ENCODE data around the gene UBR1. TPM values are rescaled to one million over a fixed set of nuclear protein-coding genes. Genes with fewer than 3 reads are reported as not detected.
"Not testable (repeated sequence)": the region's sequence is repeated elsewhere in the genome, so short reads cannot be mapped to it uniquely, and the experiment has no call there.

Gene UBR1
- 13.2 TPM for total RNA-seq

DNA sequence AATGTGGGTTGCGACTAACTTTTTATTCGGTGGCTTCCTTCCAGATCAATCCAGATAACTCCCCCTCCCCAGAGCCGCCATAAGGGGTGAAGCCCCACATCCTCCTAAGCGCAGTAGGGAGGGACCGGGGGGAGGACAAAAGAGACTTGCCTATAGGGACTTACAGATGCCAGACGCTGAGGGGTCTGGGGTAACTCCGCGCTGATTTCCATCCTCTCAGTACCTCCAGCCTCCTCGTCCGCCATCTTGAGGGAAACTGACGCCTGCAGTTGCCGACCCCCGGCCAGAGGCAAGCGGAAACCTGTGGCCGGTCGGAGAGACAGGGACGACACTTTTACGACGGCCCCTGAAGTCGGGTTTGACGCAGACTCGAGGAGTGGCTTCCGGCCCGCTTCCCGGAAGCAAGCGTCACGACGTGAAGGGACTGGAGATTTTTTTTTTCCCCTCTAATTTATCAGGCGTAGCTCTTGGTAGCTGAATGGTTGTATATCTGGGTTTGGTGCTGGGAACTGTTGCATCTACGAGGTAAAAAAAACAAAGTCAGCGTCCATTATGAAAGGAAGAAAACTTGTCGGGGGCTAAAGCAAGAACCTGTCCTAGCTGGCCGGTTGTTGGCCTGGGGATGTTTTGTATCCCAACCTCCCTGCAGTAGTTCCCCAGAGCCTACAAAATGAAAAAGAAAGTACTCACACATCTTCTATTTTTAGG is at the start of gene UBR1:
Gene UBR1, minus strand, starts transcription at position 261 of the 708 bp plus-strand sequence. Its CDS starts 16 bp downstream, at position 245.
- peak; percentile 74 to 97 (median 94) for DNase-seq (ENCODE audit: low read depth in 2 of 3, low spot score in 2 of 3)

DNA sequence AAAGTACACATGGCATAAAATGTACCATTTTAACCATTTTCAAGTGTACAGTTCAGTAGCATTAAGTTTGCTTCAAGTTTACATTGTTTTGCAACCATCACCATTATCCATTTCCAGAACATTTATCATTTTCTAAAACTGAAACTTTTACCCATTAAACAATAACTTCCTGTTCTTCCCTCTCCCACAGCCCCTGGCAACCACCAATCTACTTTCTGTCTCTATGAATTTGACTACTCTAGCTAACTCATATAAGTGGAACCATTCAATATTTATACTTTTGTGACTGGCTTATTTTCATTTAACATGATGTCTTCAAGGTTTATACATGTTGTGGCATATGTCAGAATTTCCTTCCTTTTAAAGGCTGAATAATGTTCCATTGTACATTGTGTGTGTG is 47.4 kb upstream of the UBR1 start:
- no peak for DNase-seq (ENCODE audit: low read depth in 2 of 3, low spot score in 2 of 3)

- DNase-seq (ENCODE audit: low read depth in 2 of 3, low spot score in 2 of 3) = no peak
These were observed 45.9 kb upstream of the UBR1 start for GRCh38 chr15:43151688-43152087.

- DNase-seq (ENCODE audit: low read depth in 2 of 3, low spot score in 2 of 3) = no peak
These were observed 44.5 kb upstream of the UBR1 start for GRCh38 chr15:43150191-43150929.

- DNase-seq (ENCODE audit: low read depth in 2 of 3, low spot score in 2 of 3) = no peak
These were observed 40.3 kb upstream of the UBR1 start for GRCh38 chr15:43146184-43146583.

- DNase-seq (ENCODE audit: low read depth in 2 of 3, low spot score in 2 of 3) = no peak
These were observed 38.7 kb upstream of the UBR1 start for GRCh38 chr15:43144512-43144911.

DNA sequence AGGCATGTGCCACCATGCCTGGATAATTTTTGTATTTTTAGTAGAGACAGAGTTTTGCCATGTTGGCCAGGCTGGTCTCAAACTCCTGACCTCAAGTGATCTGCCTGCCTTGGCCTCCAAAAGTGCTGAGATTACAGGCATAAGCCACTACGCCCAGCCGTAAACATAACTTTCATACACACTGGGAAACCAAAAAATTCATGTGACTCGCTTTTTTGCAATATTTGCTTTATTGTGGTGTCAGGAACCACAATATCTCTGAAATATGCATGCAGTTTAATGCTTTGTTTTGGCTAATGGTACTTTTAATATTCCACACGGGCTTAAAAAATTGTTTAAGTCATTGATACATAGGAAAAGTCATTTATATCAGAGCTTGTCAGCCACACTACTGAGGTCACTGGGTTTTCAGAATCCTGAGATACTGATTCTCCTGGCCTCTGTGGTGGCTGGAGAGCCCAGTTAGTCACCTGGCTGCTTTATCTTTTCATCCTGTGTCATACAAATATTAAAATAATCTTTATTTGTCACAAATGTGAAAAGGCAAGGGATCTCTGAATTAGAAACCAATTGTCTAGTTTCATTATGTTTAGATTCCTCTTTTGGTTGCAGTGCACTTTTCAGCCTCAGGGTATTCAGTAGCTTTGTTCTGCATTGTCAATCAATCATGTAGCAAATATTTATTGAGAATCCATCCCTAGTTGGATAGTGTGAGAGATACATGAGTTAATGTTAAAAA is 37.5 kb upstream of the UBR1 start:
- DNase-seq (ENCODE audit: low read depth in 2 of 3, low spot score in 2 of 3) = no peak

DNA sequence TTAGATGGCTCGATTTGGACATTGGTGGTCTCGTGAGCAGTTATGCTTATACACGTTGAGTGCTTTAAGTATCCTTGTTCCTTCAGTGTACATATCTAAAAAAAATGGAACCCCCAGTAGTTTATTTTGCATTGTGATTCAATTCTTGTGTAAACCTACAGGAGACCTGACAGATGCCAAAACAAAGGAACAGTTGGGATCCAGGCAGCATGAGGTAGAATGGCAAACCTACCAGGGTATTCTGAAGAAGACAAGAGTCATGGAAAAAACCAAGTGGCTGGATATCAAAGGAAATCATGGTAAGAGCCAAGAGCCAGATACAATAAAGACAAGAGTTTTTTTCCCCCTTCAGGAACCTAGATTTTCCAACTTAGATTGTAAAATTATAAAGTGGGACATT is 29.5 kb upstream of the UBR1 start:
- no peak for DNase-seq (ENCODE audit: low read depth in 2 of 3, low spot score in 2 of 3)

DNA sequence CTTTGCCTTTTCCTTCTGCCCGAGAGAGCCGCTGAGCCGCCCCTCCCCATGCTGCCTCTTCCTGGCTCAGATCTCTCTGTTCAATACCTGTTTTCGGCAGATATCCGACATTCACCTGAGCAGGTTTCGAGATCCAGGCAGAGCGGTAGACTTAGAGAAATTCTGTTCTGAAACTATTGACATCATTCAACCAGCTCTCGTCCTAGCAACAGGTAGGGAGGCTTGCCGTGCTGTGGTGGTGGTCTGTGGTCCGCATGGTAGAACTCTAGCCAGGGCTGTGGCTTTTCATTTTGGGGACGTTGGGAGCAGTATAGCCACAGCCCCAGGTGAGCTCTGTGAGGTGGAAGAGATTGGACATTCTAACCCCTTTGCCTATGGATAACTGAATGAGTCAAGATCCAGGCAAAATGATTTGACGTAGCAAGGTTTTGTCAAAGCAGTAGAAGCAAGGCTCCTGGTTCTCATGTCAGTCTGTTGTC is 28.4 kb upstream of the UBR1 start:
- peak in 1 of 3 donors; percentile 5 for DNase-seq (ENCODE audit: low read depth in 2 of 3, low spot score in 2 of 3)

- peak; percentile 29 to 81 (median 74) for DNase-seq (ENCODE audit: low read depth in 2 of 3, low spot score in 2 of 3)
These were observed 27.8 kb upstream of the UBR1 start, which contains the start of gene TMEM62 for GRCh38 chr15:43133430-43134156. TSS of gene TMEM62 (plus strand) at chr15:43133586. CDS start at chr15:43133803, 217 bp downstream.

DNA sequence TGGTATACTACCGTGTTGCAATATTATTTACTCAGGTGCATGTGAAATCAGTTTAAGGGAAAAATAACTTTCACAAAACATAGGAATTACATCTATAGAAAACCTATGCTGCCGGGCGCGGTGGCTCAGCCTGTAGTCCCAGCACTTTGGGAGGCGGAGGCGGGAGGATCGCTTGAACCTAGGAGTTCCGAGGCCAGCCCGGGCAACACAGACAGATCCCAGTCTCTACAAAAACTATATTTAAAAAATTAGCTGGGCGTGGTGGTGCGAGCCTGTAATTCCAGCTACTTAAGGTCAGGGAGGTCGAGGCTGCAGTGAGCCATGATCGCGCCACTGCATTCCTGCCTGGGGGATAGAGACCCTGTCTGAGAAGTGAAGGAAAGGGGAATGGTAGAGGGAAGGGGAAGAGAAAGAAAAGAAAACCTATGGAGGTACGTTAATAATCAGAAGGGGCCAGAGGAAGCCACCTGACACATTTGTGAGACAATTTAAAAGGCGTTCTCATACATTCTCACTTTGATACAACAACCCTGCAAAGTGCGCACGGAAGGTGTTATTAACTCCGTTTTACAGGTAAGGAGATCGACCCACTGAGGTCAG is 27.1 kb upstream of the UBR1 start:
- DNase-seq (ENCODE audit: low read depth in 2 of 3, low spot score in 2 of 3) = no peak

GRCh38 chr15:43128980-43129335 is 23.1 kb upstream of the UBR1 start:
- DNase-seq (ENCODE audit: low read depth in 2 of 3, low spot score in 2 of 3) = no peak

DNA sequence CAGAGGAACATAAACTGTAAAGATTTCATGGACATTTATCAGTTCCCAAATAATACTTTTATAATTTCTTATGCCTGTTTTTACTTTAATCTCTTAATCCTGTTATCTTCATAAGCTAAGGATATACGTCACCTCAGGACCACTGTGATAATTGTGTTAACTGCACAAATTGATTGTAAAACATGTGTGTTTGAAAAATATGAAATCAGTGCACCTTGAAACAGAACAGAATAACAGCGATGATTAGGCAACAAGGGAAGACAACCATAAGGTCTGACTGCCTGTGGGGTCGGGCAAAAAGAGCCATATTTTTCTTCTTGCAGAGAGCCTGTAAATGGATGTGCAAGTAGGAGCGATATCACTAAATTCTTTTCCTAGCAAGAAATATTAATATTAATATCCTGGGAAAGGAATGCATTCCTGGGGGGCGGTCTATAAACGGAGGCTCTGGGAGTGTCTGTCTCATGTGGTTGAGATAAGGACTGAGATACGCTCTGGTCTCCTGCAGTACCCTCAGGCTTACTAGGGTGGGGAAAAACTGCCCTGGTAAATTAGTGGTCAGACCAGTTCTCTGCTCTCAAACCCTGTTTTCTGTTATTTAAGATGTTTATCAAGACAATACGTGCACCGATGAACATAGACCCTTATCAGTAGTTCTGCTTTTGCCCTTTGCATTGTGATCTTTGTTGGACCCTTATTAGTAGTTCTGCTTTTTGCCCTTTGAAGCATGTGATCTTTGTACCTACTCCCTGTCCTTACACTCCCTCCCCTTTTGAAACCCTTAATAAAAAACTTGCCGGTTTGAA is 22.5 kb upstream of the UBR1 start:
- not testable (repeated sequence) for DNase-seq (ENCODE audit: low read depth in 2 of 3, low spot score in 2 of 3)

DNA sequence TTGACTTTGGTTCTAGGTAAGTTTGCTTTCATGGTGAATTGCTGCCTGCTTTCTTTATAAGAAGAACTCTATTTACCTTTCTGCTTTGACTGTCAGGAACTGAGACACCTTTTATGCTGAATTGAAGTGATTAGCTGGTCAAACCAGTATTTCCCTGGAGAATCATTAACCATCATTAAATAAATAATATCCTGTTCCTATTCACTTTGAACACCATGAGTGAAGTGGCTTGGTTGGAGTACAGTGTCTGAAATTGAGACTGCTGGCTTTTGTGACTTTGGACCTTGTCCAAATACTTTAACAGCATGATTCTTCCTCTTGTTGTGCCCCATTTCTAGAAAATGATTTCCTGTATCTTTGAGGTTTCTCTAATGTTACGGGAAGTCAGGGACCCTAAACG is 21.9 kb upstream of the UBR1 start:
- DNase-seq (ENCODE audit: low read depth in 2 of 3, low spot score in 2 of 3) = peak in 1 of 3 donors; percentile 37

GRCh38 chr15:43126356-43126755 is 20.5 kb upstream of the UBR1 start:
- no peak for DNase-seq (ENCODE audit: low read depth in 2 of 3, low spot score in 2 of 3)

GRCh38 chr15:43125100-43125661 is 19.3 kb upstream of the UBR1 start:
- no peak for DNase-seq (ENCODE audit: low read depth in 2 of 3, low spot score in 2 of 3)

DNA sequence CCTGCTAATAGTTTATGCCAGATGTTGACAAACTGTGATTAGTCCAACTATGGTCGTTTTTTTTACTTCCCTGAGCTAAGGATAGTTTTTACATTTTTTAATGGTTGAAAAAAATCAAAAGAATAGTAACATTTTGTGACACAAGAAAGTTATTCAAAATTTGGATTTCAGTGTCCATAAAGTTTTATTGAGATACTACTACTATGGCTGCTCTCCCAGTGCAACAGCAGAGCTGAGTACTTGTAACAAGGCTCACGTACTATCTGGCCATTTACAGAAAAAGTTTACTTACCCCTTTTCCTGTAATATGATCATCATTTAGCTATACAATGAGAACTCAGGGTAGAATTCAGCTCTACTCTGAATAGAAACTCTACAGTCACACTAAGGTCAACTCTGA is 16.0 kb upstream of the UBR1 start:
- DNase-seq (ENCODE audit: low read depth in 2 of 3, low spot score in 2 of 3) = no peak

GRCh38 chr15:43118829-43119228 is 13.0 kb upstream of the UBR1 start:
- DNase-seq (ENCODE audit: low read depth in 2 of 3, low spot score in 2 of 3) = no peak

DNA sequence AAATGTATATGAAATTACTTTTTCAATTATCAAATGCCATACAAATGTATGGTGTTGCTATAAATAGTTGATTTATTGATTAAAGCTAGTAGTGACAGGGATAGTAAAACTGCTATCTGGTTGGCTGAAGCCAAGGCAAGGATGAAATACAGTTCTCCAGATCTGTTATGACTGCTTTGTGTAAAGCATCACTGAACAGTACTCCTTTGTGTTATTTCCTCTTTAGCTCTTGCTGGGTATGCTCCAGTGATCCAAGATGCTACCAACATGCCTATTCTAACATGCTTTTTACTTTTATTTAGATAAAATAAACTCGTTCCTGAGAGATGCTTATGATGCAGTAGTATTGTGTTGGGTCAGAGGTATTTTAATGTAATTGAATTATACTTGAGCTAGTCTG is 12.4 kb upstream of the UBR1 start:
- DNase-seq (ENCODE audit: low read depth in 2 of 3, low spot score in 2 of 3) = no peak

Measured in hematopoietic multipotent progenitor cell (in vitro differentiated cells).